Stomach smooth muscle (tissue), 2 donors: ENCODE results near the gene USP6NL.
"Not testable (repeated sequence)": the region's sequence is repeated elsewhere in the genome, so short reads cannot be mapped to it uniquely, and the experiment has no call there.

ENCODE experiments used
- H3K27ac ChIP-seq: one replicate; pipeline ENCODE4 v1.7.0; 2013; ENCODE audit warnings: mild to moderate bottlenecking, low read length, inconsistent platforms
- H3K27me3 ChIP-seq, 2 donors: one replicate each; pipeline ENCODE4 v1.7.0; 2013; ENCODE audit warnings: low read length in 2 of 2; ENCODE audit not compliant: insufficient read depth in 2 of 2, control insufficient read depth in 1 of 2
- H3K36me3 ChIP-seq, 2 donors: one replicate each; pipeline ENCODE4 v1.7.0; 2013; ENCODE audit warnings: low read length in 2 of 2; ENCODE audit not compliant: control insufficient read depth in 2 of 2, insufficient read depth in 2 of 2
- H3K4me1 ChIP-seq: one replicate; pipeline ENCODE4 v1.7.0; 2013; ENCODE audit warnings: low read length; ENCODE audit not compliant: control insufficient read depth, insufficient read depth
- H3K4me3 ChIP-seq, 2 donors: one replicate each; pipeline ENCODE4 v1.7.0; 2013; ENCODE audit warnings: low read length in 2 of 2
- H3K9ac ChIP-seq, 2 donors: one replicate each; pipeline ENCODE4 v1.7.0; 2013; ENCODE audit warnings: low read length in 2 of 2, mild to moderate bottlenecking in 1 of 2
- H3K9me3 ChIP-seq, 2 donors: one replicate each; pipeline ENCODE4 v1.7.0; 2013; ENCODE audit warnings: low read length in 2 of 2; ENCODE audit not compliant: control insufficient read depth in 2 of 2
- donor health status: healthy.
- donor health status: Pancreatic carcinoma.

USP6NL gene

DNA sequence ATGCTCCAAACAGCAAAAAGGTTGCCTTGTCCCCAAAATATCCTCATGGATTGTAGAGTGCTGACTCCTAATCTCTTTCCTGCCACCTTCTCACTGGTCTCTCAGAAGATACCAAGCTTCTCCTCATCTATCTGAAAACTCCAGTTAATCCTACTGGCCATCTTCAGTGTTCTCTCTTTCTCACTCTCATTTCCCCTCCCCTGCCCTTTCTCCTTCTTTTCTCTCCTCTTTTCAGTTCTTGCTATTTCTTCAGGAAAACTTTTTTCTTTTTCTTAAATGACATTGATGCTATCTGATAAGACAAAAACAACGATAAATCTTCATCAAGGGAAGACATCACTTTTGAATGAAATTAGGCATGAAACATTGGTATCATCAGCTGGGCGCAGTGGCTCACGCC lies 109.8 kb downstream of the USP6NL start:
- Histone ChIP-seq H3K36me3 (peaks cover 2 to 3% of the 10 kb centered on the region in 2 donors), H3K4me1 (no peaks in the 10 kb centered on the region)

GRCh38 chr10:11499425-11500071 lies 111.9 kb downstream of the USP6NL start:
- no peaks in the 10 kb centered on the region for H3K27me3 ChIP-seq
- H3K36me3 ChIP-seq = peaks cover 2 to 3% of the 10 kb centered on the region in 2 donors
- H3K9ac ChIP-seq = no peak overlapping the region

More for the DNA sequence above, 109.8 kb downstream of the USP6NL start:
- Histone ChIP-seq H3K4me3 (no peak overlapping the region), H3K9ac (no peak overlapping the region), H3K9me3 (no peaks in the 10 kb centered on the region), H3K27me3 (no peaks in the 10 kb centered on the region), H3K27ac (no peak overlapping the region)

DNA sequence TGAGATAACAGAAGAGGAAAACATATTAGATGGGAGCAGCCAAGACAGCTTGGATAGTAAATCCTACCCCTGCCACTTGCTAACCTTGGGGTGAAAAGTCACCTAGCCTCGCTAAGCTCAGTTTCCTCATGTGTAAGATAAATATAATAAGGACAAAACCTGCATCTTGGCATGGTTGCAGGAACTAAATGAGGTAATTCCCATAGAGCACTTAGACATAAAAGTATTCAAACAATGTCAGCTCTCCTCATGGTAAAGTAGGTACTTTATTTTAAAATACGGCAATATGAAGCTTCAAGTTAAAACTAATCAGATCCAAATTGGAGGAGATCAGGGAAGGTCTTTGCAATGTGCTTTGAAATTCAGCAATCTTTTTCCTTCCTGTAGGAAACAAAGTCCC lies 113.1 kb downstream of the USP6NL start:
- Histone ChIP-seq H3K9me3 (no peaks in the 10 kb centered on the region), H3K4me1 (no peaks in the 10 kb centered on the region), H3K9ac (no peak overlapping the region), H3K27ac (no peak overlapping the region), H3K36me3 (peaks cover 2 to 5% of the 10 kb centered on the region in 2 donors), H3K4me3 (no peak overlapping the region), H3K27me3 (no peaks in the 10 kb centered on the region)

More at GRCh38 chr10:11499425-11500071, 111.9 kb downstream of the USP6NL start:
- no peaks in the 10 kb centered on the region for H3K9me3 ChIP-seq
- H3K27ac ChIP-seq = no peak overlapping the region
- H3K4me3 ChIP-seq = no peak overlapping the region
- H3K4me1 ChIP-seq = no peaks in the 10 kb centered on the region

DNA sequence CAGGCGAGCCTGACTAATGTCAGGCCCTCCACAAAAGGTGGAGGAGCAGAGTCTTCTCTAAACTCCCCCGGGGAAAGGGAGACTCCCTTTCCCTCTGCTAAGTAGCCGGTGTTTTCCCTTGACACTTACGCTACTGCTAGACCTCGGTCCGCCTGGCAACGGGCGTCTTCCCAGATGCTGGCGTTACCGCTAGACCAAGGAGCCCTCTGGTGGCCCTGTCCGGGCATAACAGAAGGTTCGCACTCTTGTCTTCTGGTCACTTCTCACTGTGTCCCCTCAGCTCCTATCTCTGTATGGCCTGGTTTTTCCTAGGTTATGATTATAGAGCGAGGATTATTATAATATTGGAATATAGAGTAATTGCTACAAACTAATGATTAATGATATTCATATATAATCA lies 116.5 kb downstream of the USP6NL start:
- not testable (repeated sequence) for H3K27ac ChIP-seq

GRCh38 chr10:11493646-11494045 lies 117.8 kb downstream of the USP6NL start:
- H3K9me3 ChIP-seq = no peaks in the 10 kb centered on the region
- no peak overlapping the region for H3K9ac ChIP-seq
- H3K27ac ChIP-seq = no peak overlapping the region
- no peak overlapping the region for H3K4me3 ChIP-seq
- no peaks in the 10 kb centered on the region for H3K4me1 ChIP-seq
- H3K27me3 ChIP-seq = no peaks in the 10 kb centered on the region
- peaks cover 5 to 10% of the 10 kb centered on the region in 2 donors for H3K36me3 ChIP-seq

More for the DNA sequence above, 116.5 kb downstream of the USP6NL start:
- H3K36me3 ChIP-seq = peaks cover 5 to 12% of the 10 kb centered on the region in 2 donors
- not testable (repeated sequence) for H3K9me3 ChIP-seq, H3K9ac ChIP-seq, H3K4me1 ChIP-seq, H3K4me3 ChIP-seq, H3K27me3 ChIP-seq

DNA sequence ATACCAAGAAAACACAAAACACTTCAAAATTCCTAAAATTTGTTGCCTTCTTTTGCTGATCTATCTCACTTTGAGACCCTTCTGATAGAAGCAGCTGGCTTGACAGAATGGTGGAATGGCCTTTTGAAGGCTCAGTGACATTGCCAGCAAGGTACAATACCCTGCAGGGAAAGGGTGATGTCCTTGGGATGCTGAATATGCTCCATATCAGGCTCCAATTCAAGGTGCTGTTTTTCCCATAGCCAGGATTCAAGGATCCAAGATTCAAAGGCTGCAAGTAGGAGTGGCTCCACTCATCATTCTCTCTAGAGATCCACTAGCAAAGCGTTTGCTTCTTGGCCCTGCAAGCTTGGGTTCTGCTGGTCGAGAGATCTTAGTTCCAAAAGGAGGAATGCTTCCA lies 120.4 kb downstream of the USP6NL start:
- Histone ChIP-seq H3K27ac (no peak overlapping the region), H3K36me3 (peaks cover 2 to 10% of the 10 kb centered on the region in 2 donors), H3K9ac (no peak overlapping the region), H3K4me1 (no peaks in the 10 kb centered on the region), H3K4me3 (no peak overlapping the region), H3K9me3 (no peaks in the 10 kb centered on the region), H3K27me3 (no peaks in the 10 kb centered on the region)

DNA sequence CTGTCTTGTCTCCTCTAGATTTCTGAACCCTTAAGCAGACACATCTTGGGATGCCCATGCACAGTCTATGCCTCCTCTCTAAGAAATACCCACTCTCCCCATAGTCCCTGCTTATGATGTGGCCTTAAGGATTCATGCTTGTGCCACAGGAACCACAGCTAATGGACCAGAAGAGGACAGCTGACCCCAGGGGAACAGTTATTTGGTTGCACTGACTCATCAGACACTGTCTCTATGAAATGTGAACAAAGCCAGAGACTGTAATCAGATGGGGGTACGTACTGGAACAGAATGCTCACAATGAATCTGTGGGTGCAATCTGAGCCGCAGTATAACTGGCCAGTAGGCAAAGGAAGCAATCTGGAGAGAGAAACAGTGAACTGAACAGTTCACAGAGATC lies 121.9 kb downstream of the USP6NL start:
- peaks cover 2 to 10% of the 10 kb centered on the region in 2 donors for H3K36me3 ChIP-seq
- H3K4me1 ChIP-seq = no peaks in the 10 kb centered on the region
- H3K27ac ChIP-seq = no peak overlapping the region
- no peaks in the 10 kb centered on the region for H3K9me3 ChIP-seq
- no peak overlapping the region for H3K9ac ChIP-seq
- no peaks in the 10 kb centered on the region for H3K27me3 ChIP-seq
- no peak overlapping the region for H3K4me3 ChIP-seq

- H3K36me3 ChIP-seq = peaks cover 0 to 10% of the 10 kb centered on the region in 2 donors
- H3K9me3 ChIP-seq = no peaks in the 10 kb centered on the region
- H3K4me3 ChIP-seq = no peak overlapping the region
Measured at GRCh38 chr10:11488126-11488525, 123.3 kb downstream of the USP6NL start.

GRCh38 chr10:11483201-11484148 lies 128.0 kb downstream of the USP6NL start:
- Histone ChIP-seq H3K36me3 (no peaks in the 10 kb centered on the region), H3K4me3 (no peak overlapping the region), H3K27me3 (no peaks in the 10 kb centered on the region), H3K9ac (no peak overlapping the region), H3K4me1 (no peaks in the 10 kb centered on the region), H3K27ac (no peak overlapping the region), H3K9me3 (no peaks in the 10 kb centered on the region)

More at GRCh38 chr10:11488126-11488525, 123.3 kb downstream of the USP6NL start:
- H3K27me3 ChIP-seq = no peaks in the 10 kb centered on the region
- H3K4me1 ChIP-seq = no peaks in the 10 kb centered on the region
- H3K9ac ChIP-seq = no peak overlapping the region
- no peak overlapping the region for H3K27ac ChIP-seq

DNA sequence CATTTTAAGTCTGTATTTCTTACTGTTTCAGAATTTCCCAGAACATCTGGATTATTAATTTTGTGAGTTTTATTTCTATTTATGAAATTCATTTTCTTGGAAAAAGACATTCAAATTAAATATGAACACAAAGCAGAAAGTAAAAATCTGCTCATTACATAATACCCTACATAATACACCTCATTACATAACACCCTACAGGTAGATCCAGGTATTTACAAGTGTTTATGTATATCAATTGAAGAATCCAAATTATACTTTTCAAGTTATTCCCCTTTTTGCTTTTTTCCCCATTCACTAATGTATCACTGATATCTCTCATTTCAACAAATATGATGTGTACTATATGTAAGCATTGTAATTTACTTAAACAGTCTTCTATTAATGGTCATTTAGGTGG lies 129.1 kb downstream of the USP6NL start:
- Histone ChIP-seq H3K27me3 (no peaks in the 10 kb centered on the region), H3K9me3 (no peaks in the 10 kb centered on the region), H3K9ac (no peak overlapping the region), H3K27ac (no peak overlapping the region), H3K4me1 (no peaks in the 10 kb centered on the region), H3K36me3 (no peaks in the 10 kb centered on the region), H3K4me3 (no peak overlapping the region)
